Measurements from ENCODE around the gene TIMD4. TPM values are rescaled to one million over a fixed set of nuclear protein-coding genes. Genes with fewer than 3 reads are reported as not detected.
A peak's percentile ranks its signal among the peaks of the same experiment; 100 is the strongest.

Gene TIMD4
- total RNA-seq, 1 donor from 2014 or later = not detected

DNA sequence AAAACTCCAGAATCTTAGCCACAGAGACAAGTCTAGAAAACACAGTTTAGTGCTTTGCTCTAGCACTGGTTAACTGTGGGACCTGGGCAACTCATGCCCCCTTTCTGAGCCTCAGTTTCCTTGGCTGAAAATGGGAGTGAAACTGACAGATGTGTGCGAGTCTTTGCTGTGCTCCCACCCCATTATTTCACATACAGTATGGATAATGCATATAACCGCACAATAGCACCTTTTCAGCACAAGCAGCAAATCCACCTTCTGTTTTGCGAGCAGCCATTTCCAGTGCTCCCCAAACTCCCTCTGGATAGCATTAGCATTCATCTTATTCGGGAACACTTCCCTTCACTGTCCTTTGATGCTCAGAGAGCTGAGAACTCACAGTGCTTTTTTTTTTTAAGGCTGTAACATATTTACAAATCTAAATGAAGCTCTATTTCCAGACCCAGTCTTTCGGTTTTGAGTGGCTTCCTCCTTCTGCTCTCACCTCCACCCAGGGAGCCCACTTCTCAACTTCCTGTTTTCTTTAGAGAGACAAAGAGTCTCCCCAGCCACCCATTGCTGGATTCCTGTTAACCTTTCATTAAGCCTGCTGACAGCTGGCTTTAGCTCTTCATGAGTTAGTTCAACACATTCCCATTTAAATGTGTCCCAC is 49.2 kb downstream of the TIMD4 start:
- H3K4me3 Mint-ChIP-seq (ENCODE audit: low read depth) = no peak overlapping the region
- no peaks in the 10 kb centered on the region for H3K36me3 Mint-ChIP-seq (ENCODE audit: insufficient read depth)
- no peak for DNase-seq (ENCODE audit: low spot score, unreplicated experiment)
- H3K27me3 Mint-ChIP-seq = no peaks in the 10 kb centered on the region
- TF ChIP-seq CTCF (IDR thresholded peaks at IDR 0.05; ENCODE audit: unreplicated experiment) = no peak
- peak overlapping the region; percentile 70 for H3K27ac Mint-ChIP-seq
- peaks cover 7% of the 10 kb centered on the region for H3K4me1 Mint-ChIP-seq (ENCODE audit: low read depth)
- H3K9me3 Mint-ChIP-seq (ENCODE audit: low read depth) = no peaks in the 10 kb centered on the region

DNA sequence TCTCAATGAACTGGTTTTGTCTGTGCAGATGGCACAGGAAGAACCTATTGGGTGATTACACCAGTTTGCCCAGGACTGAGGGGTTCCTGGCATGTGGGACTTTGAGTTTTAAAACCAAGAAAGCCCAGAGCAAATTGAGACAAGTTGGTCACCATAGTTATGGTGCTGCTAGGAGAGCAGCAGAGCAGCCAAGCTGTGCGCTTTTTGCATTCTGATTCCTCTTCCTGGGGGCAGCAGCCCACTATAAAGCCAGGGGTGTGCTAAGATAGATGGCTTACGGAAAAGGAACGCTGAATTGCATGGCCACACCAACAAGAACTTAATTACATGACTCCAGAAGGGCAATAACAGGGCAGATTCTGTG is 49.7 kb downstream of the TIMD4 start:
- Mint-ChIP-seq H3K4me3 (ENCODE audit: low read depth) (no peak overlapping the region), H3K9me3 (ENCODE audit: low read depth) (no peaks in the 10 kb centered on the region), H3K36me3 (ENCODE audit: insufficient read depth) (no peaks in the 10 kb centered on the region), H3K4me1 (ENCODE audit: low read depth) (peaks cover 5% of the 10 kb centered on the region), H3K27me3 (no peaks in the 10 kb centered on the region), H3K27ac (no peak overlapping the region)
- no peak for DNase-seq (ENCODE audit: low spot score, unreplicated experiment)
- TF ChIP-seq CTCF (IDR thresholded peaks at IDR 0.05; ENCODE audit: unreplicated experiment) = no peak

DNA sequence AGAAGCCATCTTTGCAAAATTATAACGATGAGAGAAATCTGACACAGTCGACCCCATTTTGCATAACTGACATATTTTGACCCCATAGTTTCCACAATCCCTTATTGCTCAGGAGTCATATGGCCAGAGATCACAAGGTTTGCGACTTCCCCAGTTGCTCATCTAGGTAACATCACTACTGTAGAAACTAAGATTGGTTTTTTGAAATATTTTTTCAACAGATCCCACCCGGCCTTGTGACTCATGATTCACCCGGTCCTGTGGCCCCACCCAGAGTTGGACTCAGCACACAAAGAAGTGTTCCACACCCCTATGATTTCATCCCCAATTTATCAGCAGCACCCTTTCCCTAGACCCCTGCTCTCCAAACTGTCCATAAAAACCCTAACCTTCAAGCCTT is 50.2 kb downstream of the TIMD4 start:
- Mint-ChIP-seq H3K4me1 (ENCODE audit: low read depth) (peaks cover 5% of the 10 kb centered on the region), H3K27me3 (peaks cover 3% of the 10 kb centered on the region), H3K4me3 (ENCODE audit: low read depth) (no peak overlapping the region), H3K9me3 (ENCODE audit: low read depth) (no peaks in the 10 kb centered on the region), H3K27ac (no peak overlapping the region), H3K36me3 (ENCODE audit: insufficient read depth) (no peaks in the 10 kb centered on the region)
- DNase-seq (ENCODE audit: low spot score, unreplicated experiment) = no peak
- no peak for TF ChIP-seq CTCF (IDR thresholded peaks at IDR 0.05; ENCODE audit: unreplicated experiment)

GRCh38 chr5:156909180-156909579 is 53.8 kb downstream of the TIMD4 start:
- TF ChIP-seq CTCF (IDR thresholded peaks at IDR 0.05; ENCODE audit: unreplicated experiment) = no peak
- no peaks in the 10 kb centered on the region for H3K9me3 Mint-ChIP-seq (ENCODE audit: low read depth)
- peaks cover 6% of the 10 kb centered on the region for H3K4me1 Mint-ChIP-seq (ENCODE audit: low read depth)
- no peaks in the 10 kb centered on the region for H3K36me3 Mint-ChIP-seq (ENCODE audit: insufficient read depth)
- H3K27me3 Mint-ChIP-seq = peaks cover 3% of the 10 kb centered on the region
- no peak overlapping the region for H3K4me3 Mint-ChIP-seq (ENCODE audit: low read depth)
- no peak overlapping the region for H3K27ac Mint-ChIP-seq
- no peak for DNase-seq (ENCODE audit: low spot score, unreplicated experiment)

DNA sequence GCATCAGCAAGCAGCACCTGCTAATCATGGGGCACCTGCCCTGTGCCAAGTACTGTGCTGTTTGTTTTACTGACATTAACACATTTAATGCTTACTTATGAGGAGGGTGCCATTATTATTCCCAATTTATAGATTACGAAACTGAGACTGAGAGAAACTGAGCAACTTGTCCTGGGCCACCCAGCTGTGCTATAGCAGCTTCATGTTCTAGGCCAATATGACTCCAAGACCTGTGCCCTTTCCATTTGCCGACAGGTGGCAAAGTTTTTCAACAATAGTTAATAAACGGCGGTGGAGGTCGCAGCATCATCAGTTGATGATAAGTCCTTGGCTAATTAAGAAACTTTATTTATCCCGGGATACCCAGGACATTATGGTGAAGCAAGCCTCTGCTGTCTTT is 55.4 kb downstream of the TIMD4 start:
- Mint-ChIP-seq H3K27ac (no peak overlapping the region), H3K27me3 (peaks cover 3% of the 10 kb centered on the region), H3K4me1 (ENCODE audit: low read depth) (peaks cover 3% of the 10 kb centered on the region), H3K36me3 (ENCODE audit: insufficient read depth) (no peaks in the 10 kb centered on the region), H3K9me3 (ENCODE audit: low read depth) (no peaks in the 10 kb centered on the region), H3K4me3 (ENCODE audit: low read depth) (no peak overlapping the region)
- no peak for DNase-seq (ENCODE audit: low spot score, unreplicated experiment)
- TF ChIP-seq CTCF (IDR thresholded peaks at IDR 0.05; ENCODE audit: unreplicated experiment) = no peak

Data from progenitor cell of endocrine pancreas (in vitro differentiated cells).